Prostate gland (tissue), 2 donors: ENCODE measurements around the gene ANKRD11. TPM values are rescaled to one million over a fixed set of nuclear protein-coding genes. Genes with fewer than 3 reads are reported as not detected.
"Not testable (repeated sequence)": the region's sequence is repeated elsewhere in the genome, so short reads cannot be mapped to it uniquely, and the experiment has no call there.

ENCODE experiments used
- DNase-seq: peaks from one replicate; pipeline ENCODE4 v3.0.0-alpha.2; 2019; ENCODE audit warnings: low spot score
- H3K27ac ChIP-seq, 2 donors: fragments of 200-600 bp; sonication (generic); 2 replicates each; pipeline ENCODE4 v1.5.1; 2017 to 2019
- H3K27me3 ChIP-seq: fragments of 200-600 bp; sonication (generic); replicated peaks from 2 replicates; pipeline ENCODE4 v1.5.1; 2019; ENCODE audit not compliant: insufficient read depth
- H3K36me3 ChIP-seq, 2 donors: fragments of 200-600 bp; sonication (generic); 1 replicate in 1 of 2; 2 replicates in 1 of 2; pipeline versions ENCODE4 v1.5.1 to v1.8.1; 2017 to 2019
- H3K4me1 ChIP-seq: fragments of 200-600 bp; sonication (generic); replicated peaks from 2 replicates; pipeline ENCODE4 v1.5.1; 2019
- H3K4me3 ChIP-seq, 2 donors: fragments of 200-600 bp; sonication (generic); 2 replicates each; pipeline ENCODE4 v1.5.1; 2017 to 2019
- H3K9me3 ChIP-seq: fragments of 200-600 bp; sonication (generic); 2 replicates; pipeline ENCODE4 v1.5.1; 2017
- POLR2A ChIP-seq: fragments of 450-650 bp; IDR thresholded peaks from one replicate; pipeline ENCODE4 v1.6.1; 2016; ENCODE audit warnings: antibody characterized with exemption, mild to moderate bottlenecking
- POLR2AphosphoS5 ChIP-seq: sonication (generic); formaldehyde crosslinking; IDR thresholded peaks from one replicate; pipeline ENCODE4 v1.6.1; 2017; ENCODE audit warnings: antibody characterized with exemption
- WGBS: methylation state at CpG from one replicate; pipeline ENCODE4 v1.1.5; 2018; 5-methylcytosine and 5-hydroxymethylcytosine counted together
- intact Hi-C: fragments of 100-400 bp; cut with DNase I; formaldehyde crosslinking; loops from one replicate; pipeline ENCODE4 v1.14.2; 2022
- total RNA-seq, 2 donors: library from RNA; depleted of rRNA; stranded (reverse); fragments of >200 nt; gene quantifications; one replicate each; pipeline ENCODE4 v1.1.0, GENCODE V29; 2016
- TF ChIP-seq, protein P1 (sequence below), 4 experiments: fragments of 200-600 bp in 2 of 4; fragments of 450-650 bp in 2 of 4; sonication (generic) in 2 of 4; IDR thresholded peaks; 1 replicate in 3 of 4; 2 replicates in 1 of 4; pipeline ENCODE4 v1.5.1; 2016 to 2019; ENCODE audit warnings: antibody characterized with exemption in 4 of 4, mild to moderate bottlenecking in 2 of 4, moderate library complexity in 2 of 4

Gene ANKRD11
- total RNA-seq, 2 donors from 2014 or later: 66.2 to 143 TPM

DNA sequence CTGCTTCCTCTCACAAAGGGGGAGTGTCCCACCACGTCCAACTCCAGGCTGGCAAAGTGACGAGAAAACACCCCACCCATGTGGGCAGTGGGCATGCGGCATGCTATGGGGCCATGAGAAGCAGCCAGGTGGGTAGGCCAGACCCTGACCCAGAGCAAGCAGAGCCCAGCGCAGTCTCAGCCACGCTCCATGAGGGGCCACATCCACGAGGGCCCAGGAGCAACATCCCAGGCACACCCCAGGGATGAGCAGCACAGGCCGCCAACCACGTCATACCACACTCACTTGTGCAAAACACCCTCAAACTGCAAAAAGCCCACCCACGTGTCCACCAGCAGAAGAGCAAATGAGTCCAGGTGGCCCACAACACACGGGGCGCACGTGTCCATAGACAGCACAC is 155.9 kb downstream of the ANKRD11 start:
- peaks cover 10% of the 10 kb centered on the region for H3K4me1 ChIP-seq
- no peaks in the 10 kb centered on the region for H3K27me3 ChIP-seq
- H3K9me3 ChIP-seq: no peaks in the 10 kb centered on the region
- no peaks in the 10 kb centered on the region for H3K36me3 ChIP-seq
- no peak for TF ChIP-seq POLR2AphosphoS5
- no peak for TF ChIP-seq POLR2A
- TF ChIP-seq, protein P1, sequence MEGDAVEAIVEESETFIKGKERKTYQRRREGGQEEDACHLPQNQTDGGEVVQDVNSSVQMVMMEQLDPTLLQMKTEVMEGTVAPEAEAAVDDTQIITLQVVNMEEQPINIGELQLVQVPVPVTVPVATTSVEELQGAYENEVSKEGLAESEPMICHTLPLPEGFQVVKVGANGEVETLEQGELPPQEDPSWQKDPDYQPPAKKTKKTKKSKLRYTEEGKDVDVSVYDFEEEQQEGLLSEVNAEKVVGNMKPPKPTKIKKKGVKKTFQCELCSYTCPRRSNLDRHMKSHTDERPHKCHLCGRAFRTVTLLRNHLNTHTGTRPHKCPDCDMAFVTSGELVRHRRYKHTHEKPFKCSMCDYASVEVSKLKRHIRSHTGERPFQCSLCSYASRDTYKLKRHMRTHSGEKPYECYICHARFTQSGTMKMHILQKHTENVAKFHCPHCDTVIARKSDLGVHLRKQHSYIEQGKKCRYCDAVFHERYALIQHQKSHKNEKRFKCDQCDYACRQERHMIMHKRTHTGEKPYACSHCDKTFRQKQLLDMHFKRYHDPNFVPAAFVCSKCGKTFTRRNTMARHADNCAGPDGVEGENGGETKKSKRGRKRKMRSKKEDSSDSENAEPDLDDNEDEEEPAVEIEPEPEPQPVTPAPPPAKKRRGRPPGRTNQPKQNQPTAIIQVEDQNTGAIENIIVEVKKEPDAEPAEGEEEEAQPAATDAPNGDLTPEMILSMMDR (IDR thresholded peaks at IDR 0.05): no peak
- 82% methylated on average over 12 of the region's 12 CpGs for WGBS
- peak overlapping the region in 1 of 2 donors; percentile 25 for H3K27ac ChIP-seq
- intact Hi-C loops: loop anchor here (10.0 kb wide), 1 partner anchor 230 kb away; the partner anchor contains the start of gene RPL13
- no peak for DNase-seq
- H3K4me3 ChIP-seq: no peak overlapping the region

DNA sequence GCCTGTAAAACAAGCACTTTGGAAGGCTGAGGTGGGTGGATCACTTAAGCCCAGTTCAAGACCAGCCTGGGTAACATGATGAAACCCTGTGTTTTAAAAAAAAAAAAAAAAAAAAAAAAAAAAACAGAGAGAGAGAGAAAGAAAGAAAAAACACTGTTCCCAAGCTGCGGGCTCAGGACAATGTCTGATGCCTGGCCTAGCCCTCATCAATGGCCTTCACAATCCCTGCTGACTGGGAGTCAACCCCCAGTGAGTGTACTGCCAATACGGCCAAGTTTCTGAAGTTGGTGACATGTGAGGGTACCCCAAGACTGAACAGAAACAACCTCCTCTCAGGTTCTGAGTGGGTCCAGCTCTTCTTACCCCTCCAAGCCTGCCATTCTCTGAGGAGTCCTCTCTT is 156.3 kb downstream of the ANKRD11 start:
- TF ChIP-seq POLR2A: no peak
- no peak for TF ChIP-seq POLR2AphosphoS5
- TF ChIP-seq, protein P1 (IDR thresholded peaks at IDR 0.05): no peak
- H3K27ac ChIP-seq: peak overlapping the region in 1 of 2 donors; percentile 25
- intact Hi-C loops: loop anchor here (10.0 kb wide), 1 partner anchor 231 kb away; the partner anchor contains the start of gene RPL13
- no peak overlapping the region for H3K4me3 ChIP-seq
- peaks cover 10% of the 10 kb centered on the region for H3K4me1 ChIP-seq
- H3K36me3 ChIP-seq: no peaks in the 10 kb centered on the region
- no peaks in the 10 kb centered on the region for H3K9me3 ChIP-seq
- 48% methylated on average over 2 of the region's 2 CpGs for WGBS
- DNase-seq: no peak
- H3K27me3 ChIP-seq: no peaks in the 10 kb centered on the region

DNA sequence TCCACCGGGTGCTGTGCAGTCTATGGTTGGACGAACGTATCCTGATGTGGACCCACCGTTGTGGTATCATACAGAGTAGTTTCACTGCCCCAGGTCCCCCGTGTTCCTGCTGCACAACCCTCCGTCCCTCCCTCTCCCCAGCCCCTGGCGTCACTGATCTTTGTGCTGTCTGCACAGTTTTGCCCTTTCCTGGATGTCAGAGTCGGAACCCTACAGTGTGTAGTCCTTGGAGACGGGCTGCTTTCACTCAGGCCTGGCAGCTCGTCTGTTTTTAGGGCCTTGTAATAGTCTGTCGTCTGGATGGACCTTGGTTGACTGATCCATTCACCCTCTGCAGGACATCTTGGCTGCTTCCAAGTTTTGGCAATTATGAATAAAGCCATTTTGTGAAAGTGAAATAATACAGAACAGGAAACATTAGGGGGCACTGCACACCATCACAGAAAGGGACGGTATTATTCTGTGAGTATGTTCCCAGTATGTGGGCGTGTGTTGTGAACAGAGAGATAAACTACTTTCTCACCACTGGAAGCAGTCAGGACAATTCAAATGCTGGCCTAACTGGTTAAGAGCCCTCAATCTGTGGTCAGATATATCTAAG is 156.9 kb downstream of the ANKRD11 start:
- peak; percentile 86 for TF ChIP-seq POLR2AphosphoS5
- TF ChIP-seq, protein P1 (IDR thresholded peaks at IDR 0.05): peak in 3 of 4 experiments; percentile 60 to 87 (median 79)
- H3K4me1 ChIP-seq, H3K9me3 ChIP-seq, H3K27me3 ChIP-seq, H3K36me3 ChIP-seq, H3K4me3 ChIP-seq: not testable (repeated sequence)
- DNase-seq: peak; percentile 62
- intact Hi-C loops: loop anchor here (10.0 kb wide), 1 partner anchor 231 kb away; the partner anchor contains the start of gene RPL13
- WGBS: 46% methylated on average over 13 of the region's 13 CpGs
- peak overlapping the region in 1 of 2 donors; percentile 25 for H3K27ac ChIP-seq

DNA sequence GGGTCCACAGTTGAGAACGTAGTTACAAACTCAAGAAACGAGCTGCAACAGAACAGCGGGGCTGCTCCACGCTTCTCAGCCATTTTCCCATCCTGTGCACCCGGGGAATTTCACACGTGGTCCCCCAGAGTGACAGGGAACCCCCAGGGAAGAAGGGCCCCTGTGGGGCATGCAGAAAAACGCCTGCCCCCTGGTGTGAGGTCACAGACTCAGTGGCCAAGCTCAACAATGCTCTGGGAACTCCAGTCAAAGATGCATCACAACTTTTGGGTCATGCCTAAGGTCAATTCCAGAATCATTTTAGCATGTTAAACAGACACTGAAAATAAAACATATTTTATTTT is 157.5 kb downstream of the ANKRD11 start:
- Histone ChIP-seq H3K4me3 (no peak overlapping the region), H3K27me3 (no peaks in the 10 kb centered on the region), H3K4me1 (peaks cover 10% of the 10 kb centered on the region), H3K27ac (no peak overlapping the region), H3K36me3 (no peaks in the 10 kb centered on the region), H3K9me3 (no peaks in the 10 kb centered on the region)
- intact Hi-C loops: loop anchor here (10.0 kb wide), 1 partner anchor 232 kb away; the partner anchor contains the start of gene RPL13
- 57% methylated on average over 7 of the region's 7 CpGs for WGBS
- DNase-seq: no peak
- TF ChIP-seq, protein P1 (IDR thresholded peaks at IDR 0.05): no peak
- no peak for TF ChIP-seq POLR2A
- TF ChIP-seq POLR2AphosphoS5: no peak
